ENCODE results near the gene LDLRAD4.

LDLRAD4 gene

DNA sequence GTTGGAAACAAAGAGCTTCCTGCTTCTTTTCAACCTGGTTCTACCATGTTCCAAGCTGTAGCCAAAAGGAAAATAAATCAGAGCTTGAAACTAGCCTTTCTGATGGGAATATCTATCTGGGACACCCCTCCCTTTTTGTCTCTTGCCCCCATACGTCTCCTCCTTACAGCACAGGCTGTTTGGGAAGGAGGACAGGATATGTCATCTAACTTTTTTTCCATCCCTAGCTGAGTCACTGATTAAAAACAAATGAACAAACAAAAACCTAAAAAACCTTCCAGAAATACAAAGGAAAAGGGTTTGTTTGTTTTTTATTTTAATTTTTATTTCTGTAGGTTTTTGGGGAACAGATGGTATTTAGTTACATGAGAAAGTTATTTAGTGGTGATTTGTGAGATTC lies 356.2 kb downstream of the LDLRAD4 start:
- no peak for DNase-seq (ENCODE audit: low read depth)

DNA sequence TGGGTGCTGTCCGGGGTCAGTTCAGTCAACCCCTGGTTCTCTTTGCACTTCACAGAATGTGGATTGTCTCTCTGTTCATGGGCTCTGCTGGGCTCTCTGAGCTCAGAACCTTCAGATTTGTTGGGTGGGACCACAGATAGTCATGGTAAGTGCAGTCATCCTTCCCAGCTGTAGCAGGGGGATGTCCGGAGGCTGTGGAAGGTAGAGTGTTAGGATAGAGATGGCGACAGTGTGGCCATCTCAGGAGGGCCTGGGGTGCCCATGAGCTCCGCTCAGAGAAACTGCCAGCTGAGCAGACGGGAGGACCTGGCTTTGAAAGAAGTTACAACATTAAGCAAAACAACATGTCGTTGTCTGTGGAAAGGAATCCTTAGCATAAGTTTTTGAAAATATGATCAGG lies 358.0 kb downstream of the LDLRAD4 start:
- no peak for DNase-seq (ENCODE audit: low read depth)

DNA sequence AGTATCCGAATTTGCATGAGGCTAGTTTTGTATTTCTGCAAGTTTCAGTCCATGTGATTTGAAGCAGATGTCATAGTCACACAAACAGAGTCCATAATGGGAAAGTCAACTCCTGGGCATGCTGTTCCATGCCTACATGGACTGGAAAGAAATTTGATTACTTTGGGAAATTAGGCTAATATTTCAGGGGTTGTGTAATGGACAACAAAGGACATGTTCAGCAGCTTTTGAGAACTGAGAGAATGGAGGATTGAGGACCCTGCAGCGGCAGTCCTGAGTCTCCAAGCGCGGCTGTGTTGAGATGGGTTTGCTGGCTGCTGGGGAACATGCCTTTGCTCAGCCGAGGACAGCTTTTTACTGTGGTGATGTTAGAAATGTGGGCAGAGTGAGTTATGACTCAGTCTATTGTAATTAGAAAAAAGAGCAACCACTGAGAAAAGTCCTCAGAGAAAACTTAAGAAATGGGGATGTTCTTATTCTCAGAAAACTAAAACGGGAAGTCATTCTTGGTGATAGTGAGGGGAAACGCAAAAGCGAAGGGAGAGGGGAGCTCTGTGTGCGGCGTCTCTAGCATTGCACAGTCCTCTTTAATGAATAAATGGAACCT lies 358.6 kb downstream of the LDLRAD4 start:
- no peak for DNase-seq (ENCODE audit: low read depth)

DNA sequence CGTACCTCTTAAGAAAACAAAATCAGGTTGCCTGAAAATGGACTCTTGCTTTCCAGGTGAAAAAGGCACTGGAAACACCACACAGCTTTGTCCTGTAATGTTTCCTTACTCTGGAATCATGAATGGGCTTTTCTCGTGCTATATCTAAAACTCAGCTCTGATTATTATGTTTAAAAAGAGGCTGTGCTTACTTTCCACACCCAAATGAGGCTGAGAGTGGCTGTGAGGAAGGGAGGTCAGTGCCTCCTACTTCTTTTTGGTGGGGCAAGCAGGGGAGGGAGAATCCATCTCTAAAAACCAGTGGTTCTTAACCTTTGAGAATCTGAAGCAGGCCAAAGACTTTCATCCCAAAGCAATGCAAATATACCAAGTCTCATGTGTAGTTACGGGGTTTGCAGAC lies 359.2 kb downstream of the LDLRAD4 start:
- no peak for DNase-seq (ENCODE audit: low read depth)

- DNase-seq (ENCODE audit: low read depth), result no peak
These were observed 359.8 kb downstream of the LDLRAD4 start for GRCh38 chr18:13578400-13578799.

- no peak for DNase-seq (ENCODE audit: low read depth)
These were observed 361.3 kb downstream of the LDLRAD4 start for GRCh38 chr18:13579874-13580273.

GRCh38 chr18:13580351-13580750 lies 361.8 kb downstream of the LDLRAD4 start:
- DNase-seq (ENCODE audit: low read depth), result no peak

DNA sequence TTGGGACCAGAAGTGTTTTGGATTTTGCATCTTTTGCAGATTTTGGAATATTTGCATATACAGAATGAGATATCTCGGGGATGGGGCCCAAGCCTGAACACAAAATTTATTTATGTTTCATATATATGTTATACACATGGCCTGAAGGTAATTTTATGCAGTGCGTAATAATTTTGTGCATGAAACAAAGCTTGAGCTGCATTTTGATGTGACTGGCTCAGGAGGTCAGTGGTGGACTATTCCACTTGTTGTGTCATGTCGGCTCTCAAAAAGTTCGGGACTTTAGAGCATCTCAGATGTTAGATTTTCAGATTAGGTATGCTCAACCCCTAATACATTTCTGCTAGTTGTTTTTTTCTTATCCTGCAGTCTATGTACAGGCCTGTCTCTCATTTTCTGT lies 362.4 kb downstream of the LDLRAD4 start:
- no peak for DNase-seq (ENCODE audit: low read depth)

DNA sequence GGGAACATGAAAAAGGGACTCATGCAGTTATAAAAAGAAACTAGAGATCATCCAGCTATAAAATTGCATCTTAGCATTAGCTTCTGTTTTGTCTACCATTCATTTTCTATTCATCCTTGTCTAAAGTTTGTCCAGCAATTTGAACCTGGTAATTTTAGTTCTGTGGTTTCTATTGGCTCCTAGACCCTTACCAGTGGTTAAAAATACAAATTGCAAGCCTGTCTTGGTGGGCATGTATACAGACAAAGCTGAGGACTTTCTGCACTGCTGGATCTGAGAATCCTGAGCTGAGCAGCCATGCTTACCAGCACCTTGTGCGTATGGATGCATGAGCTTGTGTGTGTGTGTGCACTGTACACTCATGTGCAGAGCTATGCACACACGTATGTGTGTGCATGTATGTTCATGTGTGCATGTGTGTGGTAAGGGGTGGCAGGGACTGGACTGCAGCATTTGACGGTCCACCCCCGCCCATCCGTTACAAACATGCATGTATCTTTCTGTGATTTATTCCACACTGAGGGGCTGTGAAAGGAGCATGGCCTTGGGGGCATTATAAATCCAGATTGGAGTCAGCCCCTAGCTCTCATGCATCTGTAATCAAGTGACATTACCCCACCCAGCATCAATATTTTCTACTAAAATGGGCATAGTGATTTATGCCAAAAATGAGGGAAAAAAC lies 363.1 kb downstream of the LDLRAD4 start:
- DNase-seq (ENCODE audit: low read depth), result no peak

DNA sequence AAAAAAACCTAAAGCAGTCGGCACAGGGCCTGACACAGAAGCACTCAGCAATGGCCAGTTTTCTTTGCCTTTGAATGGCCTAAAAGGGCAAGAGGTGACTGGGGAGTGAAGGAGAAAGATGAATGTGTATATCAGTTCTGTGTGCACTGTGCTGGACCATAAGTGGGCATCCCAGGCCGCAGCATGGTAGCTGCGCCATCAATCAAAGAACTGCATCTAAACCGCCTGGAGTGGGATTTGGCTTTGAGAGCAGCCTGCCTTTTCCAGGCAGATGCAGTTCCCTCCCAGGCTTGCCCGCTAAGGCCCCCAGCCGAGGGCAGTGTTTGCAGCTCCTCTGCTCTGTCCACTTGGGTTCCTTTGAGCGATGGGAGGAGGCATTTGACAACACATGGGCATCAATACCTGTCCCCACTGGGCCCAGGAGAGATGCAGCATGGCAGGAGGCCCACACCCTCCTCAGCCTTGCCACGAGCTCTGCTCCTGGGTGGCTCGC lies 363.7 kb downstream of the LDLRAD4 start:
- DNase-seq (ENCODE audit: low read depth), result no peak

GRCh38 chr18:13583576-13584550 lies 365.3 kb downstream of the LDLRAD4 start:
- no peak for DNase-seq (ENCODE audit: low read depth)

GRCh38 chr18:13584825-13585224 lies 366.3 kb downstream of the LDLRAD4 start:
- DNase-seq (ENCODE audit: low read depth), result no peak

DNA sequence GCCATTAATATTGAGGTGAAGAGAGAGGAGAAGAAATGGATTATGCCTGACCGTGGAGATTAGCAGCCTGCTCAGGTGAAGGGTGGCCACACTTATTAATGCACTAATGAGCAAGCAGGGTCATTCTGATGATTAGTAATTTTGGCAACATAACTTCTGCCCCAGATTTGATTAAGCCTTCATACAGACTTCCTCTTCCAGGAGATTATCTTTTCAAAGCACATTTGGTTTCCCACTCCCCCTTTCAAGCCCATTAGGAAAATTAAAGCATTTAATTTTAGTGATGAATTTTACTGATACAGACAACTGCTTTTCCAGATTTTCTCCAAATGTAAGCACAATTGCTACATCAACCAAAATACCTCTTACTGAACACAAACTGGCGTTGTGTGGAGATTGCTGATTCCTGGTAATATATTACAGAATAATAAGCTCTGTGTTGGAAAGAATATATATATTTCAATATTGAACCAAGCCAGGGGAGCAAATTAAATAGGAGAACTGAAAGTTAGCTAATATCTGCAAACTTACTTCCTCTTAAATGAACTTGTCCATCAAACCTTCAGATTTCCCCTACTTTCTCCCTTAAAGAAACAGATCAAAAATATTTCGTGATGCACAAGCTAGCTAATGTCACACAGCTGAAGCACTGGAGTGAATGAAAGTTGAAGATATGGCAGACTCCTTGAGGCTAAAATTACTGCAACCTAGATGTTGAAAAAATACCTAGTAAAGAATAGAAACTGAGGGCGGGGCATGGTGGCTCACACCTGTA lies 367.0 kb downstream of the LDLRAD4 start:
- DNase-seq (ENCODE audit: low read depth), result no peak

- DNase-seq (ENCODE audit: low read depth), result no peak
These were observed 368.4 kb downstream of the LDLRAD4 start for GRCh38 chr18:13587001-13587400.

DNA sequence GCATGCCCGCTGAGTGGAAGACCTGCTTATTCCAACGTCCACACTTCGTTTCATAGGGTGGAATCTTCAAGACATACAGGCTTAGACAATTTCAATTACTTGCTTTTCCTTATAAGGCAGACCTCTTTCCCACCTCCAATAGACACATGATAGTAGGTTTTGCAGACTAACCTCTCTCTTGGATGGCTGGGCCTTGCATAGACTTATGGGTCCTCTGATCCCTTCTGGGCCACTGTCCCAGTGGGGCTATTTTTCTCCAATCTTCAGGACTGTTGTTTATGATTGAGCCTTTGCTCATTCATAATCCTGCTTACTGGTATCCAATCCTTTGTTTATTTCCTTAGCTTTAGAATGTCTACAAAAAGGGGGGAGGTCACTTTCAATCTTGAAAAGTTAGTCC lies 368.9 kb downstream of the LDLRAD4 start:
- no peak for DNase-seq (ENCODE audit: low read depth)

- no peak for DNase-seq (ENCODE audit: low read depth)
These were observed 369.4 kb downstream of the LDLRAD4 start for GRCh38 chr18:13587937-13588336.

DNA sequence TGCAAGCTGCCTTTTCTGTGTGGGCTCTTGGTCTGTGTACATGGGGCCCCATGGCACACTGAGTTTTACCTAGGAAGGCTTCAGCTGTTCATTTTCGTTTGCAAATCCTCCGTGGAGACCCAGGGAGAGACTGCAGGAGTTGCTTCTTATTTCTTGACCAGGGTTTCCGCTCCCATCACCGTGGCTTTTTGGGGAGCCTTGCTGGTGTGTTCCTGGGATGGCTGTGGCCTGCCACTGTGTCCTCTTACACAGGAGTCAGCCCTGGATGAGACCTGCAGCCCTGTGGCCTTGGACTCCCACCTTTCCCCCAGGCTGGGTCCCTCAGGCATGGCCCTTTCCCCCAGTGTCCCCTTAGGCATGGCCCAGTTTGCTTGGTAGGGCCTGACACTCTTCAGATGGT lies 370.8 kb downstream of the LDLRAD4 start:
- no peak for DNase-seq (ENCODE audit: low read depth)

DNA sequence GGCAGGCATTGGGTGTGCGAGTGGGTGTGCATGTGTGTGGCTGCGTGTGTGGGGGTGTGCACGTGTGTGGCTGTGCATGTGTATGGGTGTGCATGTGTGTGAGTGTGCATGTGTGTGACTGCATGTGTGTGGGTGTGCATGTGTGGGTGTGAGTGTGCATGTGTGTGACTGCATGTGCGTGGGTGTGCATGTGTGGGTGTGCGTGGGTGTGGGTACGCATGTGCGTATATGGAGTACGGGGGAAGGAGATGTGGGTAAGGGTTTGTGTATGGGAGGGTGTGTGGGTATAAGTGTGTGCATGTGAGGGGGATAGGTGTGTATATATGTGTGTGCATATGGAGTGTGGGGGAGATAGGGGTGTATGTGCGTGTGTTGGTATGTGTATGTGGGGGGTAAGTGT lies 371.4 kb downstream of the LDLRAD4 start:
- DNase-seq (ENCODE audit: low read depth), result no peak

- DNase-seq (ENCODE audit: low read depth), result no peak
These were observed 373.7 kb downstream of the LDLRAD4 start for GRCh38 chr18:13592246-13592645.

GRCh38 chr18:13594551-13594950 lies 376.0 kb downstream of the LDLRAD4 start:
- no peak for DNase-seq (ENCODE audit: low read depth)

GRCh38 chr18:13597068-13597467 lies 378.5 kb downstream of the LDLRAD4 start:
- DNase-seq (ENCODE audit: low read depth), result no peak

- DNase-seq (ENCODE audit: low read depth), result no peak
These were observed 380.0 kb downstream of the LDLRAD4 start for GRCh38 chr18:13598591-13598990.
